GM21381 (cell line): ENCODE results near the gene SLC39A3.

Source experiments
- ATAC-seq: cut with Tn5 transposase; IDR thresholded peaks from one replicate; pipeline ENCODE4 v1.9.1; 2021; ENCODE audit warnings: mild to moderate bottlenecking, moderate library complexity; ENCODE audit not compliant: unreplicated experiment

SLC39A3 gene

GRCh38 chr19:2706251-2706650 is 33.6 kb downstream of the SLC39A3 start:
- no peak for ATAC-seq

- ATAC-seq, result no peak
Observed at GRCh38 chr19:2703691-2704216, 36.1 kb downstream of the SLC39A3 start.

- ATAC-seq, result no peak
Observed at GRCh38 chr19:2703077-2703437, 36.8 kb downstream of the SLC39A3 start.

GRCh38 chr19:2702170-2703076 is 37.4 kb downstream of the SLC39A3 start, which contains the start of gene GNG7:
Gene GNG7 (minus strand): TSS chr19:2702694. CDS start chr19:2520688, 182,006 bp downstream.
- peak; percentile 74 for ATAC-seq

- ATAC-seq, result no peak
Observed at GRCh38 chr19:2701361-2702169, 38.3 kb downstream of the SLC39A3 start.

- ATAC-seq, result no peak
Observed at GRCh38 chr19:2700660-2701360, 39.0 kb downstream of the SLC39A3 start.

GRCh38 chr19:2699413-2700140 is 40.2 kb downstream of the SLC39A3 start:
- no peak for ATAC-seq

- ATAC-seq, result no peak
Observed at GRCh38 chr19:2694196-2694595, 45.6 kb downstream of the SLC39A3 start.

- ATAC-seq, result no peak
Observed at GRCh38 chr19:2693492-2694160, 46.2 kb downstream of the SLC39A3 start.

- no peak for ATAC-seq
Observed at GRCh38 chr19:2691951-2692350, 47.9 kb downstream of the SLC39A3 start.

GRCh38 chr19:2690856-2691255 is 49.0 kb downstream of the SLC39A3 start:
- no peak for ATAC-seq

GRCh38 chr19:2686360-2686759 is 53.5 kb downstream of the SLC39A3 start:
- ATAC-seq, result no peak

GRCh38 chr19:2685204-2685704 is 54.6 kb downstream of the SLC39A3 start:
- no peak for ATAC-seq

GRCh38 chr19:2683430-2684003 is 56.3 kb downstream of the SLC39A3 start:
- no peak for ATAC-seq
